OCI-LY1 (cell line): Measurements from ENCODE around the gene CMPK1.

Source experiments
- H2AFZ ChIP-seq: fragments of 200-600 bp; sonication (generic), shearing (Covaris generic); 2 replicates; pipeline ENCODE4 v1.6.0; 2014; ENCODE audit warnings: antibody characterized with exemption, mild to moderate bottlenecking, low read length
- H3F3A ChIP-seq: fragments of 200-600 bp; sonication (generic), shearing (Covaris generic); 2 replicates; pipeline ENCODE4 v1.6.0; 2014; ENCODE audit warnings: mild to moderate bottlenecking, antibody characterized with exemption, low read length, moderate library complexity; ENCODE audit not compliant: insufficient read depth
- H3K27ac ChIP-seq: fragments of 200-600 bp; sonication (generic); 2 replicates; pipeline ENCODE4 v1.5.1; 2014; ENCODE audit warnings: low read length, mixed run types, mild to moderate bottlenecking, low read depth; ENCODE audit not compliant: poor library complexity, severe bottlenecking
- H3K27me3 ChIP-seq: fragments of 200-600 bp; sonication (generic); 2 replicates; pipeline ENCODE4 v1.6.0; 2014; ENCODE audit warnings: antibody characterized with exemption, mild to moderate bottlenecking, low read length, moderate library complexity; ENCODE audit not compliant: insufficient read depth
- H3K36me3 ChIP-seq: fragments of 200-600 bp; sonication (generic); 2 replicates; pipeline ENCODE4 v1.6.1; 2014; ENCODE audit warnings: mild to moderate bottlenecking, antibody characterized with exemption, low read length, moderate library complexity, mixed read lengths; ENCODE audit not compliant: insufficient read depth
- H3K4me1 ChIP-seq: fragments of 200-600 bp; sonication (generic); 2 replicates; pipeline ENCODE4 v1.5.1; 2014; ENCODE audit warnings: mild to moderate bottlenecking, low read length, moderate library complexity; ENCODE audit not compliant: insufficient read depth, severe bottlenecking
- H3K4me2 ChIP-seq: fragments of 200-600 bp; sonication (generic), shearing (Covaris generic); 2 replicates; pipeline ENCODE4 v1.6.1; 2014; ENCODE audit warnings: low read length
- H3K4me3 ChIP-seq: fragments of 200-600 bp; sonication (generic); 2 replicates; pipeline ENCODE4 v1.5.1; 2014; ENCODE audit warnings: low read length, low read depth, mild to moderate bottlenecking, mixed read lengths; ENCODE audit not compliant: poor library complexity, severe bottlenecking
- H3K79me2 ChIP-seq: fragments of 200-600 bp; shearing (Covaris generic); 2 replicates; pipeline ENCODE4 v1.6.1; 2016; ENCODE audit warnings: mixed run types, low read length, mixed read lengths; ENCODE audit not compliant: insufficient read depth
- H3K9ac ChIP-seq: fragments of 200-600 bp; sonication (generic), shearing (Covaris generic); 2 replicates; pipeline ENCODE4 v1.6.1; 2014; ENCODE audit warnings: mild to moderate bottlenecking, low read length, mixed read lengths
- H3K9me2 ChIP-seq: fragments of 200-600 bp; sonication (generic), shearing (Covaris generic); 2 replicates; pipeline ENCODE4 v1.6.1; 2014; ENCODE audit warnings: low read depth, mild to moderate bottlenecking, low read length, mixed read lengths
- H3K9me3 ChIP-seq: fragments of 200-600 bp; shearing (Covaris generic); 2 replicates; pipeline ENCODE4 v1.6.1; 2014; ENCODE audit warnings: low read length, mixed read lengths
- H4K20me1 ChIP-seq: fragments of 200-600 bp; sonication (generic), shearing (Covaris generic); 2 replicates; pipeline ENCODE4 v1.6.0; 2016; ENCODE audit warnings: mild to moderate bottlenecking, low read length; ENCODE audit not compliant: insufficient read depth
- EZH2 ChIP-seq: fragments of 200-600 bp; sonication (generic), shearing (Covaris generic); IDR thresholded peaks from 2 replicates; pipeline ENCODE4 v1.8.0; 2017; ENCODE audit warnings: borderline replicate concordance, mixed run types, mild to moderate bottlenecking, antibody characterized with exemption, low read length, moderate library complexity, mixed read lengths
- TF ChIP-seq, protein P1 (sequence below): fragments of 200-600 bp; sonication (generic), shearing (Covaris generic); IDR thresholded peaks from 2 replicates; pipeline ENCODE4 v1.5.1; 2017; ENCODE audit warnings: mild to moderate bottlenecking, antibody characterized with exemption, low read length, moderate library complexity, mixed read lengths

The CMPK1 gene

DNA sequence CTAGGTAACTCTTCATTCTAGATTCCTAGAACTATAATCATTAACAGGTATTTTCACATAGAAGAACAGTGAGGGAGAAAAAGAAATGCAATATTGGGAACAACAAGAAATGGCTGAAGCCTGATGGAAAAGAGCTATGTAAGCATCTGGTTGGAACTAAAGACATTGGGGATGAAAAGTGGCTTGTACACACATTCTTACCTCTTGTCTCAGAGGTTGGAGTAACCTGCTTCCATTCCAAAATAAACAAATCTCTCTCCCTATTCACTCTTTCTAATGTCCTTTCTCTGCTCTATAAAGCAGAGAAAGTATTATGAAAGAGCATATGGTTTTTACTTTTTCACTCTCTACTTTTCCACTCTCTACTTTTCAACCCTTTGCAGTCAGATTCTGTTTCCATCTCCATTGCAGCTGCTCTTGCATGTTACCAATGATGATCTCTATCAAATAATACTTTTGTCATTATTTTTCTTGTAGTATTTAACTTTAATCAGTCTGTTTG, 37.5 kb downstream of the CMPK1 start:
- Histone ChIP-seq H2AFZ (no peak overlapping the region), H3K4me2 (no peak overlapping the region), H3K36me3 (peaks cover 65% of the 10 kb centered on the region), H3K9me3 (no peaks in the 10 kb centered on the region), H3K27ac (no peak overlapping the region), H4K20me1 (no peaks in the 10 kb centered on the region), H3K27me3 (no peaks in the 10 kb centered on the region), H3K9ac (no peak overlapping the region), H3K4me3 (no peak overlapping the region), H3K4me1 (no peaks in the 10 kb centered on the region), H3K9me2 (no peaks in the 10 kb centered on the region), H3F3A (no peaks in the 10 kb centered on the region), H3K79me2 (peaks cover 5% of the 10 kb centered on the region; the same call in 1 of the 2 replicates)
- TF ChIP-seq, protein P1, sequence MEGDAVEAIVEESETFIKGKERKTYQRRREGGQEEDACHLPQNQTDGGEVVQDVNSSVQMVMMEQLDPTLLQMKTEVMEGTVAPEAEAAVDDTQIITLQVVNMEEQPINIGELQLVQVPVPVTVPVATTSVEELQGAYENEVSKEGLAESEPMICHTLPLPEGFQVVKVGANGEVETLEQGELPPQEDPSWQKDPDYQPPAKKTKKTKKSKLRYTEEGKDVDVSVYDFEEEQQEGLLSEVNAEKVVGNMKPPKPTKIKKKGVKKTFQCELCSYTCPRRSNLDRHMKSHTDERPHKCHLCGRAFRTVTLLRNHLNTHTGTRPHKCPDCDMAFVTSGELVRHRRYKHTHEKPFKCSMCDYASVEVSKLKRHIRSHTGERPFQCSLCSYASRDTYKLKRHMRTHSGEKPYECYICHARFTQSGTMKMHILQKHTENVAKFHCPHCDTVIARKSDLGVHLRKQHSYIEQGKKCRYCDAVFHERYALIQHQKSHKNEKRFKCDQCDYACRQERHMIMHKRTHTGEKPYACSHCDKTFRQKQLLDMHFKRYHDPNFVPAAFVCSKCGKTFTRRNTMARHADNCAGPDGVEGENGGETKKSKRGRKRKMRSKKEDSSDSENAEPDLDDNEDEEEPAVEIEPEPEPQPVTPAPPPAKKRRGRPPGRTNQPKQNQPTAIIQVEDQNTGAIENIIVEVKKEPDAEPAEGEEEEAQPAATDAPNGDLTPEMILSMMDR = no peak
- no peak for TF ChIP-seq EZH2

DNA sequence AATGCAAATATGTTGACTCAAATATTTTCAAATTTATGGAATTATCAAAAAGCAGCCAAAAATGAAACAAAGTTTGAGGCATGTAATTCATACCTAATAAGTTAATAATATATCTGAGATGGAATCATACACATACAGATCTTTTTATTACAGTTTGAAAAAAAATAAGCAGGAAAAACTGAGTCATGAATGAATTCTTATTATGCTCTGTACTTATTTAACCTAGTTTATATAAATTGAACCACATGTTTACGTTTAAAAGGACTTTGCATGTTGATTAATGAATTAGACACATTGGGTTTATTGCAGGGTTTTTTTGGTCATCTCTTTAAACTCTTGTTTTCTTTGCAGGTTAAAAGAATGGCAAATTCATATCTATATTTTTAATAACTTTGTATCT, 40.9 kb downstream of the CMPK1 start:
- no peak for TF ChIP-seq EZH2
- TF ChIP-seq, protein P1 = no peak
- no peaks in the 10 kb centered on the region for H3K9me3 ChIP-seq
- H4K20me1 ChIP-seq = no peaks in the 10 kb centered on the region
- H3K9ac ChIP-seq = no peak overlapping the region
- no peaks in the 10 kb centered on the region for H3F3A ChIP-seq
- no peaks in the 10 kb centered on the region for H3K9me2 ChIP-seq
- H3K27ac ChIP-seq = no peak overlapping the region
- peaks cover 77% of the 10 kb centered on the region for H3K36me3 ChIP-seq
- H3K27me3 ChIP-seq = no peaks in the 10 kb centered on the region
- no peak overlapping the region for H3K4me3 ChIP-seq
- no peak overlapping the region for H3K4me2 ChIP-seq
- no peaks in the 10 kb centered on the region for H3K4me1 ChIP-seq
- no peaks in the 10 kb centered on the region for H3K79me2 ChIP-seq
- H2AFZ ChIP-seq = no peak overlapping the region

DNA sequence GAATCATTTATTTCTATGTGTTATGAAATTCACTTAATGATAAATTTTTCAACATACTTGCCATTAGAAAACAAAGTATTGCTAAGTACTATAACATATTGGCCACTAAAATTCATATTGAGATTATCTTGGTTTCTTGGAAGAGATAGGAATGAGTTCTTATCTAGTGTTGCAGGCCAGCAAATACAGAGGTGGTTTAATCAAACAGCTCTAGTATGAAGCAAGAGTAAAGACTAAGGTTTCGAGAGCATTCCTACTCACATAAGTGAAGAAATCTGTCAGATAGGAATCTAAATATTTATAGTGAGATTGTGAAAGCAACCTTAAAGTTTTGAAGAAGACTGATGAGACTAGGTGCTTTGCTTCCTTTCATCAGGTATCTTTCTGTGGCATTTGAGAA, 44.6 kb downstream of the CMPK1 start:
- Histone ChIP-seq H3K9ac (no peak overlapping the region), H3K9me3 (no peaks in the 10 kb centered on the region), H3K79me2 (no peaks in the 10 kb centered on the region), H3K27me3 (no peaks in the 10 kb centered on the region), H3K4me1 (no peaks in the 10 kb centered on the region), H3K36me3 (peaks cover 64% of the 10 kb centered on the region), H3K9me2 (no peaks in the 10 kb centered on the region), H3K4me2 (no peak overlapping the region), H3K27ac (no peak overlapping the region), H2AFZ (no peak overlapping the region), H4K20me1 (no peaks in the 10 kb centered on the region), H3F3A (no peaks in the 10 kb centered on the region), H3K4me3 (no peak overlapping the region)
- TF ChIP-seq, protein P1 = no peak
- no peak for TF ChIP-seq EZH2
